HL-60 (cell line): ENCODE data around the gene DARS1.
A peak's percentile ranks its signal among the peaks of the same experiment; 100 is the strongest.

Experiments
- DNase-seq, 2 experiments: peaks; one replicate each; pipeline ENCODE4 v3.0.0-alpha.2; 2010 to 2020; ENCODE audit warnings: low read depth in 1 of 2, low spot score in 1 of 2
- H3K27ac ChIP-seq: fragments of 250-450 bp; sonication (Bioruptor Pico); replicated peaks from 2 replicates; pipeline ENCODE4 v1.5.1; 2020; ENCODE audit warnings: mild to moderate bottlenecking, moderate library complexity
- H3K27me3 ChIP-seq: fragments of 250-450 bp; sonication (Bioruptor Pico); 2 replicates; pipeline ENCODE4 v1.5.1; 2021; ENCODE audit warnings: mild to moderate bottlenecking, moderate library complexity; ENCODE audit not compliant: insufficient read depth, poor library complexity, severe bottlenecking
- H3K4me3 ChIP-seq: replicated peaks from 2 replicates; pipeline ENCODE4 v1.5.1; 2011; ENCODE audit warnings: mild to moderate bottlenecking, control low read depth, low read length; ENCODE audit not compliant: insufficient read depth
- GABPA ChIP-seq: IDR thresholded peaks from 2 replicates; pipeline ENCODE4 v1.6.1; 2012; ENCODE audit warnings: low read depth
- POLR2AphosphoS5 ChIP-seq: IDR thresholded peaks from 2 replicates; pipeline ENCODE4 v1.6.1; 2012; ENCODE audit warnings: low read depth
- REST ChIP-seq: IDR thresholded peaks from 2 replicates; pipeline ENCODE4 v1.6.1; 2012; ENCODE audit warnings: low read depth; ENCODE audit not compliant: insufficient replicate concordance
- SPI1 ChIP-seq: IDR thresholded peaks from 2 replicates; pipeline ENCODE4 v1.6.1; 2012; ENCODE audit warnings: low read depth, mild to moderate bottlenecking, borderline replicate concordance
- TF ChIP-seq, protein P1 (sequence below): IDR thresholded peaks from one replicate; pipeline ENCODE4 v1.5.1; 2011; ENCODE audit warnings: low read length, control low read depth, inconsistent platforms; ENCODE audit not compliant: insufficient read depth

The DARS1 gene

DNA sequence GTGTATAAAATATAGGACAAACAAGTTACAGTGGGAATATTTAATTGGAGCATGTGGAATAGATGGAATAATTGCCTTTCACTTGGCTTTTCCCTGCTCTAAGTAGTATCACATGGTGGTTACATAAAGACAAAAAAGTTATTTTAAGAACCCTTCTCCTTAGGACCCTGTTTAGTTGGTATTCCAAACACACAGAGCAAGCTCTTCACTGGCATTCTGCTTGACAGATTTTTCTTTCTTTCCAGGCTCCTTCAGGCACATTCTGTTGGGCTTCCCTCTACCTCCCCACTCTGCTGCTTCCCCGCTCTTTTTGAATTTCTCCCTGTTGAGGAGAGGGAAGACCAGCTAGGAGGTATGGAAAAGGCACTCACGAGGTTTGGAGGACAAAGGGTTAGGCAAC is 29.0 kb upstream of the DARS1 start:
- no peaks in the 10 kb centered on the region for H3K27me3 ChIP-seq
- no peak for DNase-seq

GRCh38 chr2:136013955-136014354 is 28.5 kb upstream of the DARS1 start:
- Histone ChIP-seq H3K27ac (no peak overlapping the region; the same call in 1 of the 2 replicates), H3K27me3 (no peaks in the 10 kb centered on the region), H3K4me3 (no peak overlapping the region)
- TF ChIP-seq REST = no peak
- TF ChIP-seq GABPA = no peak
- TF ChIP-seq SPI1 = no peak
- TF ChIP-seq, protein P1, sequence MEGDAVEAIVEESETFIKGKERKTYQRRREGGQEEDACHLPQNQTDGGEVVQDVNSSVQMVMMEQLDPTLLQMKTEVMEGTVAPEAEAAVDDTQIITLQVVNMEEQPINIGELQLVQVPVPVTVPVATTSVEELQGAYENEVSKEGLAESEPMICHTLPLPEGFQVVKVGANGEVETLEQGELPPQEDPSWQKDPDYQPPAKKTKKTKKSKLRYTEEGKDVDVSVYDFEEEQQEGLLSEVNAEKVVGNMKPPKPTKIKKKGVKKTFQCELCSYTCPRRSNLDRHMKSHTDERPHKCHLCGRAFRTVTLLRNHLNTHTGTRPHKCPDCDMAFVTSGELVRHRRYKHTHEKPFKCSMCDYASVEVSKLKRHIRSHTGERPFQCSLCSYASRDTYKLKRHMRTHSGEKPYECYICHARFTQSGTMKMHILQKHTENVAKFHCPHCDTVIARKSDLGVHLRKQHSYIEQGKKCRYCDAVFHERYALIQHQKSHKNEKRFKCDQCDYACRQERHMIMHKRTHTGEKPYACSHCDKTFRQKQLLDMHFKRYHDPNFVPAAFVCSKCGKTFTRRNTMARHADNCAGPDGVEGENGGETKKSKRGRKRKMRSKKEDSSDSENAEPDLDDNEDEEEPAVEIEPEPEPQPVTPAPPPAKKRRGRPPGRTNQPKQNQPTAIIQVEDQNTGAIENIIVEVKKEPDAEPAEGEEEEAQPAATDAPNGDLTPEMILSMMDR = no peak
- TF ChIP-seq POLR2AphosphoS5 = no peak
- no peak for DNase-seq

More for the DNA sequence above, 29.0 kb upstream of the DARS1 start:
- no peak overlapping the region for H3K4me3 ChIP-seq
- TF ChIP-seq REST = no peak
- no peak for TF ChIP-seq POLR2AphosphoS5
- TF ChIP-seq GABPA = no peak
- no peak for TF ChIP-seq SPI1
- TF ChIP-seq, protein P1 = no peak
- H3K27ac ChIP-seq = peak overlapping the region; percentile 8; the same call in 1 of the 2 replicates

DNA sequence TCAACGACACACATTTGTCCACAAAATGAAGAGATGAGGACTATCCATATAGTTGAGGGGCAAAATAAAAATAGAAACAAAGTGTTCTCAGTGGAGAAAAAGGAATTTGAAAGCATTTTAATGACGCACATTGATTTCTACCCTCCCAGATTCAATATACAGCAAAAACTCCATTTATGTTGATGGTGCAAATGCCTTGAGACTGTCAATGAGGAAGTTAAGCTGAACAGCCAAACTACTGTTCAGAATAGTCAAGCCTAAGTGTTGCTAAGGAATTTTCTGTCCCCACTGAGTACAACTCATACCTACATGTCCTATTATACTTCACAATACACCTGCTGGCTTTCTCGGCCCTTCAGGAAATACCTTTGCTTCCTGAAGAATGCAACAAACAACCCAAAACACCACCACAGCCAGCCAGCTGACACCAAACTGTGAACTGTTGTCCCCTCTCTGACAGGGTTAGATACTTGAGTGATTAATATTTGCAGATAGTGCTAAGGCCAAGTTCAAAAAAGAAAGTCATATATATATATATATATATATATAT is 27.8 kb upstream of the DARS1 start:
- Histone ChIP-seq H3K4me3 (no peak overlapping the region), H3K27me3 (no peaks in the 10 kb centered on the region), H3K27ac (peak overlapping the region; percentile 40)
- DNase-seq = no peak
- TF ChIP-seq GABPA (no peak), SPI1 (no peak), REST (no peak), POLR2AphosphoS5 (no peak)
- TF ChIP-seq, protein P1 = no peak
